ENCODE results near the gene OR5AS1. TPM values are rescaled to one million over a fixed set of nuclear protein-coding genes. Genes with fewer than 3 reads are reported as not detected.

Gene OR5AS1
- total RNA-seq (not detected), polyA plus RNA-seq (not detected)
- long read RNA-seq, donor 1: 0 reads
- long read RNA-seq, donor 2: 0 reads
- long read RNA-seq, donor 3: 0 reads

GRCh38 chr11:56027354-56027753 is at the start of gene OR5AS1:
Gene OR5AS1 (plus strand): TSS chr11:56027654. CDS start chr11:56030419, 2,765 bp downstream.
- Histone ChIP-seq H3K4me1 (no peaks in the 10 kb centered on the region), H3K4me3 (no peak within 1 kb of the TSS), H3K27me3 (no peaks in the 10 kb centered on the region), H3K9me3 (peaks cover 0 to 7% (median 0%) of the 10 kb centered on the region in 11 donors), H3K36me3 (no peaks in the 10 kb centered on the region), H3K27ac (no peak within 1 kb of the TSS)
- intact Hi-C loops (cut with DNase I): no loop called here
- DNase-seq (no peak), ATAC-seq (no peak)
- TF ChIP-seq CTCF (IDR thresholded peaks at IDR 0.05): no peak

- no peaks in the 10 kb centered on the region for H3K27me3 ChIP-seq
- no peak for TF ChIP-seq CTCF (IDR thresholded peaks at IDR 0.05)
- H3K36me3 ChIP-seq: no peaks in the 10 kb centered on the region
- intact Hi-C loops (cut with DNase I): no loop called here
- no peak within 1 kb of the TSS for H3K4me3 ChIP-seq
- ATAC-seq (no peak), DNase-seq (no peak)
- no peaks in the 10 kb centered on the region for H3K4me1 ChIP-seq
- H3K9me3 ChIP-seq: peaks cover 0 to 19% (median 4%) of the 10 kb centered on the region in 11 donors
- no peak within 1 kb of the TSS for H3K27ac ChIP-seq
- WGBS, 2 donors: 57 to 69% methylated on average over 2 of the region's 2 CpGs
Observed at GRCh38 chr11:55994525-55994924, 32.9 kb upstream of the OR5AS1 start, which contains the start of gene OR5F1. Gene OR5F1 (minus strand): TSS chr11:55994625. CDS start chr11:55994625, 0 bp downstream.

- no peak for DNase-seq
- TF ChIP-seq CTCF (IDR thresholded peaks at IDR 0.05): no peak
- Histone ChIP-seq H3K4me1 (no peaks in the 10 kb centered on the region), H3K36me3 (no peaks in the 10 kb centered on the region), H3K27ac (no peak overlapping the region), H3K4me3 (no peak overlapping the region), H3K27me3 (no peaks in the 10 kb centered on the region), H3K9me3 (peaks cover 0 to 23% (median 0%) of the 10 kb centered on the region in 11 donors)
- no peak for ATAC-seq
- intact Hi-C loops (cut with DNase I): no loop called here
Observed at GRCh38 chr11:56010716-56011115, 16.7 kb upstream of the OR5AS1 start.

GRCh38 chr11:56013805-56014204 is 13.6 kb upstream of the OR5AS1 start:
- WGBS, 2 donors: 64 to 65% methylated on average over 2 of the region's 2 CpGs

More at GRCh38 chr11:56013805-56014204, 13.6 kb upstream of the OR5AS1 start:
- no peak for TF ChIP-seq CTCF (IDR thresholded peaks at IDR 0.05)
- Histone ChIP-seq H3K4me3 (no peak overlapping the region), H3K9me3 (peaks cover 0 to 16% (median 0%) of the 10 kb centered on the region in 11 donors), H3K4me1 (no peaks in the 10 kb centered on the region), H3K27ac (no peak overlapping the region), H3K27me3 (no peaks in the 10 kb centered on the region), H3K36me3 (no peaks in the 10 kb centered on the region)
- ATAC-seq: no peak
- intact Hi-C loops (cut with DNase I): no loop called here
- no peak for DNase-seq
